ENCODE data around the gene PRKCI. TPM values are rescaled to one million over a fixed set of nuclear protein-coding genes. Genes with fewer than 3 reads are reported as not detected.

Gene PRKCI
- 10 to 100 TPM; 10.5 to 20.9 (median 14.0) TPM for total RNA-seq

- in situ Hi-C loops (cut with MboI; ENCODE audit: low sequenced_read_pairs in 4 of 4): no loop called here
- DNase-seq (peak; percentile 93 to 95), ATAC-seq (peak; percentile 96 to 97)
- peaks cover 6 to 10% of the 10 kb centered on the region in 2 donors for H3K4me1 ChIP-seq
- peak within 1 kb of the TSS; percentile 75 to 86 (median 84) for H3K27ac ChIP-seq
- intact Hi-C loops (cut with DNase I; ENCODE audit: low total_unique reads): loop anchor here (1.0 to 2.0 kb wide), 3 partner anchors 41 to 449 kb away; partner anchors contain the start of genes MYNN, PHC3 and SKIL
- no peaks in the 10 kb centered on the region for H3K36me3 ChIP-seq
- TF ChIP-seq POLR2A (IDR thresholded peaks at IDR 0.05) (peak; percentile 81 to 83), CTCF (IDR thresholded peaks at IDR 0.05 in 4 of 5, conservative IDR thresholded peaks at IDR 0.05 in 1 of 5) (no peak)
- no peaks in the 10 kb centered on the region for H3K27me3 ChIP-seq
- H3K9me3 ChIP-seq: no peaks in the 10 kb centered on the region
- peak within 1 kb of the TSS; percentile 78 to 98 (median 86) for H3K4me3 ChIP-seq
These were observed at the start of gene PRKCI for GRCh38 chr3:170221924-170222646. Gene PRKCI, plus strand, starts transcription at chr3:170222424. Its CDS starts 246 bp downstream, at chr3:170222670.

GRCh38 chr3:170178651-170179050, 43.6 kb upstream of the PRKCI start:
- Histone ChIP-seq H3K4me3 (no peak overlapping the region), H3K4me1 (peaks cover 17 to 20% of the 10 kb centered on the region in 2 donors), H3K27ac (no peak overlapping the region), H3K9me3 (no peaks in the 10 kb centered on the region), H3K36me3 (peaks cover 0 to 49% of the 10 kb centered on the region in 2 donors), H3K27me3 (no peaks in the 10 kb centered on the region)
- TF ChIP-seq CTCF (IDR thresholded peaks at IDR 0.05 in 4 of 5, conservative IDR thresholded peaks at IDR 0.05 in 1 of 5): no peak
- TF ChIP-seq POLR2A (IDR thresholded peaks at IDR 0.05): no peak
- in situ Hi-C loops (cut with MboI; ENCODE audit: low sequenced_read_pairs in 4 of 4): no loop called here
- intact Hi-C loops (cut with DNase I; ENCODE audit: low total_unique reads): no loop called here
- ATAC-seq (no peak), DNase-seq (no peak)

GRCh38 chr3:170179432-170179831, 42.8 kb upstream of the PRKCI start:
- no peaks in the 10 kb centered on the region for H3K9me3 ChIP-seq
- H3K27me3 ChIP-seq: no peaks in the 10 kb centered on the region
- no peak for ATAC-seq
- TF ChIP-seq CTCF (IDR thresholded peaks at IDR 0.05 in 4 of 5, conservative IDR thresholded peaks at IDR 0.05 in 1 of 5) (no peak), POLR2A (IDR thresholded peaks at IDR 0.05) (no peak)
- H3K4me3 ChIP-seq: peak overlapping the region in 2 of 4 donors; percentile 12 to 82
- peak overlapping the region in 2 of 4 donors; percentile 9 to 92 for H3K27ac ChIP-seq
- peaks cover 0 to 41% of the 10 kb centered on the region in 2 donors for H3K36me3 ChIP-seq
- H3K4me1 ChIP-seq: peaks cover 16 to 17% of the 10 kb centered on the region in 2 donors
- intact Hi-C loops (cut with DNase I; ENCODE audit: low total_unique reads) (no loop called here), in situ Hi-C loops (cut with MboI; ENCODE audit: low sequenced_read_pairs in 4 of 4) (no loop called here)
- no peak for DNase-seq

- DNase-seq (no peak), ATAC-seq (peak in 1 of 2 donors; percentile 26)
- TF ChIP-seq POLR2A (IDR thresholded peaks at IDR 0.05): no peak
- no peak for TF ChIP-seq CTCF (IDR thresholded peaks at IDR 0.05 in 4 of 5, conservative IDR thresholded peaks at IDR 0.05 in 1 of 5)
- in situ Hi-C loops (cut with MboI; ENCODE audit: low sequenced_read_pairs in 4 of 4): no loop called here
- Histone ChIP-seq H3K9me3 (no peaks in the 10 kb centered on the region), H3K4me3 (peak overlapping the region; percentile 78 to 98 (median 88)), H3K27me3 (no peaks in the 10 kb centered on the region), H3K36me3 (peaks cover 0 to 33% of the 10 kb centered on the region in 2 donors), H3K4me1 (peaks cover 16 to 17% of the 10 kb centered on the region in 2 donors), H3K27ac (peak overlapping the region; percentile 89 to 99 (median 94))
- intact Hi-C loops (cut with DNase I; ENCODE audit: low total_unique reads): loop anchor here (2.0 to 10.0 kb wide), 3 partner anchors 177 to 695 kb away; partner anchors contain the start of genes RPL22L1, SEC62 and SKIL
These were observed 41.9 kb upstream of the PRKCI start for GRCh38 chr3:170180079-170180907.
